HCEC 1CT (cell line): ENCODE data around the gene LATS2.
"Not testable (repeated sequence)": the region's sequence is repeated elsewhere in the genome, so short reads cannot be mapped to it uniquely, and the experiment has no call there.

Source experiments
- DNase-seq: peaks from one replicate; pipeline ENCODE4 v3.0.0-alpha.2; 2017

Gene LATS2

DNA sequence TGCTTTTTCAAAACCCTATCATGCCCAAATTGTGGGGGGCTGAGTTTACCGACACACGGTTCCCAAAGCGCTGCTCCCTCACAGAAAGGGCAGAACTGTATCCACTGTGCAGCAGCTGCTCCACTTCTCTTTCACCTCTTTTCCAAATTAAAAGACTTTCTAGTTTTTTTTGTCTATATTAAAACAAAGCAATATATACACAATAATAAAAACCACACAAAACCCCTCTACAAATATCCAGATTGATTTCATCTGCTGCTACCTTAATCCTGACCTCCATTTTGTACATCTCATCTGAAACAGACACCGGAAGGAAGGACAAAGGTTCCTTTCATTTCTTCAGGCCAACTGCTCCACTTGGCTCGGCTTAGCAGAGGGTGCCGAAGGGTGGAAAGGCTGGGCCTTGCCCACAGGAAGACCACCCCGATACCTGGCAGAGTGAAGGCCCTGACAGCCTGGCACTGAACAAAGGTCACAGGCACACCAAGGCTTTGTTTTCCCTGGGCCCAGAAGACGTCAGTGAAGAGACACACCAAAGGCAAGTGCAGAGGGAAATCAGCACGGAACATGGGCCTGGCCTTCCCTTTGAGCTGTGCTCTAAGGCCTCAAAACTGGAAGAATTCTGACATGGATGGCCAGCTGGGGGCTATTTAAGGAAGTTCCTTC is 71.6 kb downstream of the LATS2 start:
- DNase-seq, result no peak

- DNase-seq, result no peak
Measured at GRCh38 chr13:20988909-20989655, 72.3 kb downstream of the LATS2 start.

DNA sequence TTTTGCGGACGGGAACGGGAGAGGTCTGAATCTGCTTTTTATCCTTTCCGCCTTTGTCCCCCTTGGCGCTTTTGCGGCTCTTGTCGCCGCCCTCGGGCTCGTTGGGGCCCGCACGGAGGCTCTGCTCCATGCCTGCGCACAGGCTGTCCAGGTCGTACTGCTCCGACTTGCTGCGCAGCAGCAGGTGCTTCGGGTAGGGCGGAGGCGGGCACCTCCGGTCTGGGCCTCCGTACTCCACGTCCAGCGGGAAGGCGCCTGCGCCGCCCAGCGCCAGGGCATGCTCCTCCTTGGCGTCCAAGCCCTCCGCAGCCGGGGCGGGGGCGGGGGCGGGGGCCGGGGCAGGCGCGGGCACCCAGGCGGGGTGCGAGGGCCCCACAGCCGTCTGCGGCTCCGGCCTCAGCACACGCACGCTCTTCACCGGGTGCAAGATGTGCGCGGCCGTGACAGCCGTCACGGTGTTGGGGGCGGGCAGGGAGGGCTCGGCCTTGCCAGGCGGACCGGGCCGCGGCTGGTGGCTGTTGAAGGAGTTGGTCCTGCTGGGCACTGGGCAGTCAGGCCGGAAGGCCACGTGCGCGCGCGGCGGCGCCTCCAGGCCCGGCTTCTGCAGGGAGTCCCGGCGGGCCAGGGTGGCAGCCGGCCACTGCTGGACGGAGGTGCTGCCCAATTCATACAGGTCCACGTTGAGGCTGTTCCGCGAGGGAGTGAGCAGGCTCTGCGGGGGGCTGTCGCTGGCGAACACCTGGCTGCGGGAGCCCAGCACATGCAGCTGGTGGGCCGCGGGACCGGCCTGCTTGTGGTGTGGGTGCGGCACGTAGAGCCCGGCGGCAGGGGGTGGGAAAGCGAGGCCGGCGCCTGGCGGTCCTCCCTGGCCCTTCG is 73.1 kb downstream of the LATS2 start:
- DNase-seq, result no peak

DNA sequence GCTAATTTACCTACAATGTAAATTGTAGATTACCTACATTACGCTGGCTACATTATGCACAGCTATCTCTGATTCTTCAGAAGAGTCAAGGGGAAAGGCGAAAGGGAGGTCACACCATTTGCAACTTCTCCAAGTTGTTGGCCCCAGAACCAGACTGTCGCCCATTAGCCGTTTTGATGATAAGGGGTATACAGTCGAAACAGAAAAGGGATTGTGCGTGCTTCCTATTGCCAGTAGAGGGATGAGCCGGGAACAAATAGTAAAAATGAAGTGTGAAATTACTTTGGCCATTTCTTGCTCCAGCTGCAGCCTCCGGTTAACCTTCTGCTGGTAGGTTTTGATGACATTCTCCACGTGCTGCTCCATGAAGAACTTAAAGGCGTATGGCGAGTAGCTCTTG is 73.8 kb downstream of the LATS2 start:
- no peak for DNase-seq

DNA sequence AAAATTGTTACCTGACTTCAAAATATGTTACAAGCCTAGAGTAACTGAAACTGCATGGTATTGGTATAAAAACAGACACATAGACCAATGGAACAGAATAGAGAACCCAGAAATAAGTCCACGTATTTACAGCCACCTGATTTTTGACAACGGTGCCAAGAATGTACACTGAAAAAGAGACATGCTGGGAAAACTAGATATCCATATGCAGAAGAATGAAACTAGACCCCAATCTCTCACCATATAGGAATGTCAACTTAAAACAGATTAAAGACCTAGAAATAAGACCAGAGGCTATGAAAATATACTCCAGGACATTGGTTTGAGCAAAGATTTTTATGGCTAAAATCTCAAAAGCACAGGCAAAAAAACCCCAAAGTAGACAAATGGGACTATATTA is 76.5 kb downstream of the LATS2 start:
- no peak for DNase-seq

DNA sequence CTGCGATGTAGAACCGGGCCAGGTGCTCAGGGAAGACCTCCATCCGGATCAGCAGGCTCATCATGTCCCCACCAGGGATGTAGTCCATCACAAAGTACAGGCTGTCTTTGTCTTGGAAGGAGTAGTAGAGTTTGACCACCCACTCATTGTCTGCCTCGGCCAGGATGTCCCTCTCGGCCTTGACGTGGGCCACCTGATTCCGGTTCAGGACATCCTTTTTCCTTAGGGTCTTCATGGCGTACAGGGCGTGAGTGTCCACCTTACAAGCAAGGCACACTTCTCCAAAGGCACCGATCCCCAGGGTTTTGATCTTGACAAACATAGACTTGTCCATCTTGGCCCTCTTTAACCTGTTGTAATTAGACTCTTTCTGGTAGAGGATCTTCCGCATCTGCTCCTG is 78.0 kb downstream of the LATS2 start:
- DNase-seq, result no peak

DNA sequence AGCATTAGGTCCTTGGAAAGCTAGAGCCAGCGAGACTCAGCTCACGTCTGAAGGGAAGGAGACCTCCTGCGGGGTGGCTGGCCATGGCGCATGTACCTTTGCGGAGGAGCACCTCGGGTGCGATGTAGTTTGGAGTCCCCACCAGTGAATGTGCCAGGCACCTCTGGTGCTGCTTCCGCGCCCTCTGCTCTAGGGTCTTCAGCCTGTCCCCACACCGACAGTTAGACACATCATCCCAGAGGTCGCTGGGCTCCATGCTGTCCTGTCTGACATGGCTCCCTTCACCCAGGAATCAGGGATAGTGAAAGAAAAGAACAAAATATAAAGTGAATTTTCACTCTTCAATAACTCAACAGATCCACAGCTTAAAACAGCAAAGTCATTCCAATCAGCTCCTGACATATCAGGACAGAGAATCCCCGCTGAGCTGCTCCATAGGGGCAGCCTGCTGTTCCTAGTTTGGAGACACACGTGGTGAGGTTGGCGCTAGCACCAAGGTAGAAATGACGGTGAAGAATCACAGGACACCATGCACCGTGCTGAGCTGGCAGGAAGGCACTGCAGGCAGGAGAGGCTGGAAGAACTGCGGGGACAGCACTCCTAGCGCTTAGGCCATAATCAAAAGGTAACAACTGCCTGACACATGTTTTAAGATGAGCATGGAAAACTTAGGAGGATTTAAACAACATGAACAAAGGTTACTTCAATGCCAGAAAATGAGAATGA is 79.9 kb downstream of the LATS2 start:
- DNase-seq, result no peak

DNA sequence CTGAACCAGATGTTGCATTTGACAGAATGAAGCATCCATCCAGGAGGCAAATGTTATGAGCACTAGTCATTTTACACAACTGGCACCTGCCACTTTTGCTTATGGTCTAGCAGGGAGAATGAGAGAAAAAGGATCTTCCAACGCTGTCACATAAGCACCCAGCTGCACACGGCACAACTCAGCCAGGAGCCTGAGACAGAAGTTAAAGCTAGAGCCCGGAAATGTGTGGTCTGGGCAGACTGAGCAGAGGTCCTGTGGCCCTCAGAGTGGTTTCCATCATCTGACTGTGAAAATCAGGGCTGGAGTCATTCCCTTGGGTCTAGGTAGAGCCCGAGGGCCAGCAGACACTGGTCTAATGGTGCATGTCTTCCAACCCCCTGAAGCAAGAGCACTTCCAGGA is 80.5 kb downstream of the LATS2 start:
- DNase-seq, result no peak

GRCh38 chr13:20980430-20980829 is 81.0 kb downstream of the LATS2 start:
- no peak for DNase-seq

DNA sequence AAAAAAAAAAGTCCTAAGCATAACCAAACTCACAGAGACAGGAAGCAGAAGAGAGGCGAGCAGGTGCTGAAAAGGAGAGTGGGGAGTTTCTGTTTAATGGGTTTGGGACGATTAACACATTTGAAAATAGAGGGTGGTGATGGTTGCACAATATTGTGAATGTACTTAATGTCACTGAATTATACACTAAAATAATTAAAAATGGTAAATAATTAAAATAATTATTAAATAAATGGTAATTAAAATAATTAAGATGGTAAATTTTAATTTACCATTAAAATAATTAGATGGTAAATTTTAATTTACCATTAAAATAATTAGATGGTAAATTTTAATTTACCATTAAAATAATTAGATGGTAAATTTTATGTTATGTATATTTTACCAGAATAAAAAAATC is 84.0 kb downstream of the LATS2 start:
- DNase-seq, result no peak

DNA sequence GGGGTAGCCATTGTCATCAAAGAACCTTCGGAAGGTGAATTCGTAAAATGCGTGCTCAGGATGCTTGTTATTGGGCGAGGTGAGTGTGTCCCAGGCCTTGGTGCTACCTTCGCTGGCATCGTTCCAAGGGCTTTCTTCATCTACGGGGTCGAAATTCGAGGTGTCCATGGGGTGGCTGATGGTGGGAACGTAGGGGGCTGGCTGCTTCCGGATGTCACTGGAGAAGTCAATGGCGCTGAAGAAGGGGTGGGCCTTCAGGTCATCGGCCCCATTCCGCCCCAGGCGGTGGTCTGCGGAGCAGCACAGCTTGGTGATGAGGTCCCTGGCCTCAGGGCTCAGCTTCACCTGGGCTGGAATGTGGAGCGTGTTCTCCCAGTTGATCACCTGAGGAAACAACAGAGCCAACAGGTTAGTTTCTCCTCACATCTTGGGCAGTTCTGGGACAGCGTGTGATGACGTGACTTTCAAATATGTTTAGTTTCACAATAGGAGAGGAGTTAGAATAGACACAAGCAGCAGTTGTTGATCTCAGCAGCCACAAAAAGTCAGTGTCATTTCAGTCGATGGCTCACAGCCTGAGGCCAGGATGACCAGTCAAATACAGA is 86.3 kb downstream of the LATS2 start:
- DNase-seq, result no peak

DNA sequence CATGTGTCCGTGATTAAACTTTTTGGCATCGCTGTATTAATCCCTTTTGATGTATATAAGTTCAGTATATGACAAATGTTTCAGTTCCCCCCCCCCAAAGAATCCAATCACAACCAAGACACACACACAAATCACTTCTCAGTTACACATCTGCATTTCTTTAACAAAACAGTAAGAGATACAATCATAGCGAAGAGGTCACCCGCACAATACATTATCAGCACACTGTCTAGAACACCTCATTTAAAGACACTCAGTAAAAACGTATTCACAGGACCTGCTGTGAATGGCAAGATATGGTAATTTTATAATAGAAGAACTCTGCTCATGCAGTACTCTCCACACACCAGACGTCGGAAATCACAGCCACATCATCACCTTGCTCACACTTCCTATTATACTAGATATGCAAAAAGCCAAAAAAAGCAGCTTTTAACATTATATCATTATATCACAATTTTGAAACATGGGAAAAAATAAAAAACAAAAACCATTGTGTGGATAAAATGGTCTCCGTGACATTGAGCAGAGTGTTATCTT is 87.4 kb downstream of the LATS2 start:
- no peak for DNase-seq

DNA sequence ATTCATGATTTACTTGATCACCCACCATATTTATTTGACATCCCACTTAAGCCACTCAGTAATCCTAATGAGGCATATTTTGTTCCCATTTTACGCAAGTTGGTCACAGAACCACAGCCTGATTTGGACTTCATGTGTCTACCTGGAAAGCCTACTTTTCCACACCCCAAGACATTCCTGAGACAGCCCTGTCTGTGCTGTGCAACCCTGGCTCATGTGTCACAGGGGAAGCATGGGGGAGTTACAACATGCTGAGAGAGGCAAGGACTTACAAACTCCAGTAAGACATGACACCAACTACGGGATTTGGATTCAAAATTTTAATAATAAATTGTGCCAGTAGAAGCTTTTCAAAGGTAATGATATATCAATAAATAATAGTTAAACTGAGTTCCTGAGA is 88.7 kb downstream of the LATS2 start:
- no peak for DNase-seq

- peak; percentile 43 for DNase-seq
Measured at GRCh38 chr13:20969182-20969581, 92.2 kb downstream of the LATS2 start.

- no peak for DNase-seq
Measured at GRCh38 chr13:20968745-20969144, 92.6 kb downstream of the LATS2 start.

DNA sequence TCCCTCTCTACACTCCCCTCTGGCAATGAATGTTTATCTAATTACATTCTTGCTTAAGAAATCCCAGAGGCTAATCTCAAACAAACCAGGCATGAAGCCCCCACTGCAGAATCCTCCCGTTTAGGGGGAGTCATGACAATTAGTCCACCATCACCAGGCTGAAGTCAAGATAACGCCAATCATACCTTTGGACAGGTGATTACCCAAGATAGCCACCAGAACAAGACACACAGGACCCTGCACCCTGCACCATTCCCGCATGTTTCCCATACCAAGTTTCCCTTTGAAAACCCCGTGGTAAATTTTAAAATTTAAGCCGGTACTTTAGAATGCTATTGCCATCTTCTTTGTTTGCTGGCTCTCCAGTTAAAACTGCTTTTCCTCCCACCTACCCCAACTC is 94.0 kb downstream of the LATS2 start:
- DNase-seq, result no peak

GRCh38 chr13:20964904-20965303 is 96.5 kb downstream of the LATS2 start:
- DNase-seq, result peak; percentile 49

- not testable (repeated sequence) for DNase-seq
Measured at GRCh38 chr13:20961663-20962062, 99.7 kb downstream of the LATS2 start.

DNA sequence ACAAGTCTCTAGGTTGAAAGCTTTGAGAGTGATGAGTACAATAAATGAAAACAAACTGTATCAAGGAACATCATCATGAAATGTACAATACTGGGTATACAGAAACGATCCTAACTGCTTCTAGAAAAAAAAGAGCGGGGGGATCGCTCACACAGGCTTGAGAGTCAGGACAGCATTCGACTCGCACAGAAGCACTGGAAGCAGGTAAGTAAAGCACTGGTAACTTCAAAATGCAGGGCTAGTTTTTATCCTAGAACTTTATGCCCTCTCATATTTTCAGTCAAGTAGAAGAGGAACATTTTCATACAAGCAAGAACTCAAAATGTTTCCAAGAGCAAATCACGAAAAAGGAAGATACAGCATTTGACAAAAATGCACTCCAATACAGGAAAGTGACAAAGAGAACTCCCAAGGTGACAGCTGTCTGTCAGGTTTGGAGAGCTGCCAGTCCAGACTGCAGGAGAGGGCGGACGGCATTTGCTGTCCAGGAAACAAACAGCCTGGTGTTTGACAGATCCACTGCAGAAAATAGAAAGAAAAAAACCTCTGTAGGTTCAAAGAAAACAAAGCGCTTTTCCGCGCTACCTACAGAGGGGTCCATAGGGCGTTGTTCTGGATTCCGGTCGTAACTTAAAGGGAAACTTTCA is 100.6 kb downstream of the LATS2 start:
- no peak for DNase-seq

DNA sequence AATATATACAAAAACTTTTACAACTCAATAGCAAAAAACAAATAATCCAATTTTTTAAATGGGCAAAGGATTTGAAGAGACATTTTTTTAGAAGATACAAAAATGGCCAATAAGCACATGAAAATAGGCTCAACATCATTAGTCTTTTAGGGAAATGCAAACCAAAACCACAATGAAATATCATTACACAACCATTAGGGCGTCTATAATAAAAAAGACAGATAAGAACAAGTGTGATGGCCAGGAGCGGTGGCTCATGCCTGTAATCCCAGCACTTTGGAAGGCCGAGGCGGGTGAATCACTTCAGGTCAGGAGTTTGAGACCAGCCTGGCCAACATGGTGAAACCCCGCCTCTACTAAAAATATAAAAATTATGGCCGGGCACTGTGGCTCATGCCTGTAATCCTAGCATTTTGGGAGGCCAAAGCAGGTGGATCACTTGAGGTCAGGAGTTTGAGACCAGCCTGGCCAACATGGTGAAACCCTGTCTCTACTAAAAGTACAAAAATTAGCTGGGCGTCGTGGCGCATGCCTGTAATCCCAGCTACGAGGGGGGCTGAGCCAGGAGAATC is 104.3 kb downstream of the LATS2 start:
- DNase-seq, result not testable (repeated sequence)

- DNase-seq, result no peak
Measured at GRCh38 chr13:20955496-20955895, 105.9 kb downstream of the LATS2 start.
